GM15510 (cell line): ENCODE results near the gene PEX6.
A peak's percentile ranks its signal among the peaks of the same experiment; 100 is the strongest.

ENCODE experiments used
- POLR2A ChIP-seq: IDR thresholded peaks from 3 replicates; pipeline ENCODE4 v1.6.1; 2011; ENCODE audit warnings: borderline replicate concordance; ENCODE audit not compliant: insufficient read length; ENCODE audit errors: extremely low read depth

The PEX6 gene

GRCh38 chr6:42929821-42930360, 49.1 kb downstream of the PEX6 start:
- no peak for TF ChIP-seq POLR2A

DNA sequence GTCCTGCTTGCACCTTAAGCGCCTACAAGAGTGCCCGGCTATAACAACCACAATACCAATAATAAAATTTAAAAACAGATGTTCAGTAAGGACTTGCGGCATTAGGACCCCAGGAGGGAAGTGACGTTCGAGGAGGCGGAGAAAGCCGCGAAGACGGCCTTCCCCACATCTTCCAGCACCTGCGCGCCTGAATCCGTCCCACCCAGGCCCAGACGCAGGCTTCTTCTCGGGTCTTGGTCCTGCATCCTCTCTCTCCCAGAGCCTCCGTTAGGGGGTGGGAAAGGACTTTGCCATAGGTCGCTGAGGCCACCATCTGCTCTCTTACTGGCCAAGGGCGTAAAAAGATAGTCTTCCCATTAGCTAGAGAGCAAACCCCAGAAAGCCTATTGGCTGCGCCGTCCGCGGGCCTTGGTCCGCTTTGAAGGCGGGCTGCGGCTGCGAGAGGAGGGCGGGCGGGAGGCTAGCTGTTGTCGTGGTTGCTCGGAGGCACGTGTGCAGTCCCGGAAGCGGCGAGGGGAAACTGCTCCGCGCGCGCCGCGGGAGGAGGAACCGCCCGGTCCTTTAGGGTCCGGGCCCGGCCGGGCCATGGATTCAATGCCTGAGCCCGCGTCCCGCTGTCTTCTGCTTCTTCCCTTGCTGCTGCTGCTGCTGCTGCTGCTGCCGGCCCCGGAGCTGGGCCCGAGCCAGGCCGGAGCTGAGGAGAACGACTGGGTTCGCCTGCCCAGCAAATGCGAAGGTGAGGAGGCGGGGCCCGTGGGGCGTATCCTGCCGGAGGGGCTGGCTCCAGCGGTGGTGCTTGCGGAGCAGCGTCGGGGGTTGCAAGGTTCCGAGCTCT, 49.8 kb downstream of the PEX6 start, which contains the start of gene CNPY3:
CNPY3 (plus strand) TSS at position 495 of the 835 bp plus-strand sequence; CDS start at position 586, 91 bp downstream.
- peak; percentile 67 for TF ChIP-seq POLR2A

- no peak for TF ChIP-seq POLR2A
Measured at GRCh38 chr6:42925248-42925857, 53.6 kb downstream of the PEX6 start.

DNA sequence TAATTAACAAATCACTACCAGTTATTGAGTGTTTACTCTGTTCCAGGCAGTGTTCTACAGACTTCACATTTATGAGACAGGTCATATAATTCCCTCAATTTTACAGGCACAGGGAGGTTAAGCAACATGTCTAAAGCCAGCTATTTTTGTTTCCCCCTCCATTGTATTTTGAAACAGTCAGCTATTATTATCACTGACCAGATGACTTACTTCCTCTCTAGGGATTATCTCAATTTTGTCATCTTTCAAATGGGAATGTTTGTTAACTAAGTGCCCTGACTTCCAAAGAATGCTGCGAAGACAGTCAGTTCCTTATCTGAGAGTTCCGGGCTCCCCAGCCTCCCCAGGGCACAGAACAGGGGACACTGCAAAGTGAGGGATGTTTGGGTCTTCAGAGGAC, 55.3 kb downstream of the PEX6 start:
- TF ChIP-seq POLR2A: no peak

- no peak for TF ChIP-seq POLR2A
Measured at GRCh38 chr6:42921801-42922200, 57.2 kb downstream of the PEX6 start.

GRCh38 chr6:42916288-42916687, 62.7 kb downstream of the PEX6 start:
- TF ChIP-seq POLR2A: no peak

- TF ChIP-seq POLR2A: no peak
Measured at GRCh38 chr6:42915732-42916131, 63.2 kb downstream of the PEX6 start, which contains the start of gene PTCRA. Gene PTCRA (plus strand): TSS chr6:42916053. CDS start chr6:42916070, 17 bp downstream.

DNA sequence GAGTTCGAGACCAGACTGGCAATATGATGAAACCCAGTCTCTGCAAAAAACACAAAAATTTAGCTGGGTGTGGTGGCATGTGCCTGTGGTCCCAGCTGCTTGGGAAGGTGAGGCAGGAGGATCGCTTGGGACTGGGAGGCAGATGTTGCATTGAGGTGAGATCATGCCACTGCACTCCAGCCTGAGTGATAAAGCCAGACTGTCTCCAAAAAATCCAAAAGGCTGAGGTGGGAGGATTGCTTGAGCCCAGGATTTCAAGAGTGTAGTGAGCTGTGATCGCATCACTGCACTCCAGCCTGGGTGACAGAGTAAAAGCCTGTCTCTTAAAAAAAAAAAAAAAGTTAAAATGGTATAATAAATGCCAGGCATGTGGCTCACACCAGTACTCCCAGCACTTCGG, 64.4 kb downstream of the PEX6 start:
- TF ChIP-seq POLR2A: no peak
